Ishikawa (cell line): ENCODE results near the gene TMEM91.

Source experiments
- CEBPB ChIP-seq: IDR thresholded peaks from 2 replicates; pipeline ENCODE4 v1.6.1; 2012
- EGR1 ChIP-seq: IDR thresholded peaks from 2 replicates; pipeline ENCODE4 v1.6.1; 2012
- NFIC ChIP-seq: IDR thresholded peaks from 2 replicates; pipeline ENCODE4 v1.6.1; 2012
- RAD21 ChIP-seq: IDR thresholded peaks from 2 replicates; pipeline ENCODE4 v1.6.1; 2012; ENCODE audit warnings: low read depth
- TAF1 ChIP-seq: IDR thresholded peaks from 2 replicates; pipeline ENCODE4 v1.6.1; 2012; ENCODE audit warnings: low read depth, mild to moderate bottlenecking
- TF ChIP-seq, protein P1 (sequence below): IDR thresholded peaks from 2 replicates; pipeline ENCODE4 v1.6.1; 2012

DNA sequence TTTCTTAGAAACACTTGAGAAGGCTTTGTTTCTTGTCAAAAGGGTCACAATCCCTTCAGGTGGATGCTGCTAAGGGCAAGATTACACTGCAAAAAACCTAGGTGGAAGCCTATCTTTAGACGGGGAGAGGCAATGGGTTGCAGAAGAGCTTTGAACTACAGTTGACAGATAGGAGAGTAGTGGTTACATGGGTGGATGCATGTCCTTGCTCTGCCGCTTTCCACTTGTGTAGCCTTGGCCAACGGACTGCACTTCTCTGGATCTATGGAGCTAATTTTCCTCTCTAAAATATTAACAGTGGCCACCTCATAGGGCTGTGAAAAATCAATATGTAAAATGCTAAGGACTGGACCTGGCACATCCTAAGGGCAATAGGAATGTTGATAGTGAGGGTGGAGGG is 22.3 kb downstream of the TMEM91 start:
- no peak for TF ChIP-seq RAD21
- TF ChIP-seq TAF1: no peak
- TF ChIP-seq CEBPB: no peak
- TF ChIP-seq, protein P1, sequence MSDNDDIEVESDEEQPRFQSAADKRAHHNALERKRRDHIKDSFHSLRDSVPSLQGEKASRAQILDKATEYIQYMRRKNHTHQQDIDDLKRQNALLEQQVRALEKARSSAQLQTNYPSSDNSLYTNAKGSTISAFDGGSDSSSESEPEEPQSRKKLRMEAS: no peak
- no peak for TF ChIP-seq EGR1
- no peak for TF ChIP-seq NFIC
